NCI-H524 treated with DMSO at 0.1 percent for 48 hours (cell line): ENCODE results near the gene IL21.

Experiments used
- DNase-seq: peaks from one replicate; lab custom pipeline; 2025; lab: John Stamatoyannopoulos, UW

IL21 gene

GRCh38 chr4:122633211-122633610 is 12.3 kb upstream of the IL21 start:
- DNase-seq, result no peak

- DNase-seq, result no peak
These were observed 11.7 kb upstream of the IL21 start for GRCh38 chr4:122632396-122633143.

GRCh38 chr4:122625156-122625555 is 4.3 kb upstream of the IL21 start:
- no peak for DNase-seq

GRCh38 chr4:122624205-122624604 is 3.3 kb upstream of the IL21 start:
- DNase-seq, result no peak

- no peak for DNase-seq
These were observed 2.8 kb upstream of the IL21 start for GRCh38 chr4:122623637-122624166.

- no peak for DNase-seq
These were observed 1.5 kb upstream of the IL21 start for GRCh38 chr4:122622400-122622799.

GRCh38 chr4:122619611-122620010 is 1.3 kb downstream of the IL21 start:
- no peak for DNase-seq

GRCh38 chr4:122617597-122618593 is 3.0 kb downstream of the IL21 start:
- DNase-seq, result no peak

GRCh38 chr4:122616915-122617596 is 3.8 kb downstream of the IL21 start:
- DNase-seq, result no peak

- no peak for DNase-seq
These were observed 6.2 kb downstream of the IL21 start for GRCh38 chr4:122614621-122615020.

- no peak for DNase-seq
These were observed 8.3 kb downstream of the IL21 start for GRCh38 chr4:122612540-122612939.

- no peak for DNase-seq
These were observed 14.4 kb downstream of the IL21 start for GRCh38 chr4:122606364-122607043.

GRCh38 chr4:122604146-122604545 is 16.7 kb downstream of the IL21 start:
- no peak for DNase-seq

GRCh38 chr4:122603156-122603574 is 17.7 kb downstream of the IL21 start:
- no peak for DNase-seq

GRCh38 chr4:122602277-122603142 is 18.4 kb downstream of the IL21 start:
- no peak for DNase-seq

GRCh38 chr4:122591196-122591595 is 29.7 kb downstream of the IL21 start:
- DNase-seq, result no peak

- DNase-seq, result no peak
These were observed 32.2 kb downstream of the IL21 start for GRCh38 chr4:122588453-122589238.

GRCh38 chr4:122584519-122584918 is 36.3 kb downstream of the IL21 start:
- no peak for DNase-seq

- no peak for DNase-seq
These were observed 37.0 kb downstream of the IL21 start for GRCh38 chr4:122583906-122584305.
